ENCODE measurements around the gene CEP72.
A peak's percentile ranks its signal among the peaks of the same experiment; 100 is the strongest.
"Not testable (repeated sequence)": the region's sequence is repeated elsewhere in the genome, so short reads cannot be mapped to it uniquely, and the experiment has no call there.

Gene CEP72

DNA sequence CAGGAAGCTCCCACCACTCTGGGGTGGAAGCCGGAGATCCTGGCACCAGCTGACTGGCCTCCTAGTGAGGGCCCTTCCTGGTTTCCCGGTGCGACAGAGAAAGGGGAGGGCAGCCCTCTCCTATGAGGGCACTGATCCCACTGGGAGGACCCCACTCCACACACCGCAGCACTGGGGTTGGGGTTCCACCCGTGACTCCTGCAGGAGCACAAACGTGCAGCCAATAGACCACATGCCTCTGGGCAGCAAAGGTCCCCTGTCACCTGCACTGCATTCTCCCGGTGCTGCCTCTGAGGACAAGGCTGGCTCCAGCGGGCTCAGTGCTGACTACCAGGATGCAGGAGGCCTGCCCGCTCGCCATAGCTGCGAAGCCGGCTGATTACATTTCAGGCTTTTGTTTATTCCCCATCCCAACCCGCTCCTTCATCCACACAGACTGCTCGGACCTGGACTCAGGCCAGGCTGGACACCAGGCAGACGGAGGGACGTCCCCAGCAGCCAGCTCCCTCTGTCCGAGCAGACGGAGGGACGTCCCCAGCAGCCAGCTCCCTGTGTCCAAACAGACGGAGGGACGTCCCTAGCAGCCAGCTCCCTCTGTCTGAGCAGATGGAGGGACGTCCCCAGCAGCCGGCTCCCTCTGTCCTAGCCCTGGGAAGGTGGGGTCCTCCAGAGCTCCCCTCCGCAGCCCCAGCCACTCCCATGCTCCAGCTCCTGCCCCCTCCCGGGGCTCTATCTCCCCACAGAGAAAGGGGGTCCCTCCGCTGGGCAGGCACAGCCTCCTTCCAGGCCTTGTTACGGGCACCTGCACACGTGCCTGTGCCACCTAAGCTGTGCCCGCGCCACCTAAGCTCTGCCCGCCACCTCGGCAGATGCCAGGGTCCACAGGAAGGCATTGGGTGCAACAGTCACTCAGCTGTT lies 8.8 kb upstream of the CEP72 start:
- Histone ChIP-seq H3K27ac (replicated peaks; ENCODE audit: low read length) (no peak overlapping the region), H3K9me3 (replicated peaks in 1 of 2; ENCODE audit: control insufficient read depth in 2 of 2, insufficient read depth in 1 of 2, low read depth in 1 of 2, low read length in 2 of 2) (no peaks in the 10 kb centered on the region), H3K9ac (ENCODE audit: low read depth, low read length, poor library complexity) (no peak overlapping the region), H2AFZ (ENCODE audit: low read length) (no peak overlapping the region), H3K36me3 (replicated peaks in 1 of 2; ENCODE audit: control insufficient read depth in 2 of 2, insufficient read depth in 2 of 2, low read length in 2 of 2) (peaks cover 0 to 2% of the 10 kb centered on the region in 2 donors), H2BK12ac (ENCODE audit: low read length) (no peak overlapping the region), H3K23ac (ENCODE audit: low read depth, low read length, poor library complexity) (peak overlapping the region; percentile 50), H2BK15ac (ENCODE audit: low read length) (no peak overlapping the region), H3K4me1 (ENCODE audit: control insufficient read depth in 2 of 2, insufficient read depth in 1 of 2, low read depth in 1 of 2, low read length in 2 of 2) (no peaks in the 10 kb centered on the region), H3K4me3 (ENCODE audit: low read length in 2 of 2) (peak overlapping the region in 1 of 2 donors; percentile 5), H3K4ac (ENCODE audit: low read length) (no peak overlapping the region), H2BK120ac (ENCODE audit: low read depth, low read length) (peak overlapping the region; percentile 48), H4K91ac (ENCODE audit: low read depth, low read length, poor library complexity) (no peak overlapping the region), H3K14ac (ENCODE audit: low read length) (no peak overlapping the region), H3K18ac (ENCODE audit: low read length) (peak overlapping the region; percentile 62), H3K79me1 (ENCODE audit: low read depth, low read length) (no peaks in the 10 kb centered on the region), H3K27me3 (ENCODE audit: control insufficient read depth in 3 of 3, insufficient read depth in 3 of 3, low read depth in 1 of 3, low read length in 3 of 3) (peaks cover 0 to 12% (median 0%) of the 10 kb centered on the region in 3 experiments), H2BK5ac (ENCODE audit: low read length) (no peak overlapping the region), H3K4me2 (ENCODE audit: insufficient read depth, low read length, poor library complexity, severe bottlenecking) (no peak overlapping the region), H2AK5ac (ENCODE audit: low read depth, low read length) (peak overlapping the region; percentile 49), H4K8ac (ENCODE audit: low read depth, low read length) (no peak overlapping the region)
- WGBS, 2 donors (ENCODE audit: extremely low coverage in 2 of 2, insufficient read length in 2 of 2, insufficient replicate concordance in 1 of 2): no CpG with 5 or more reads among the region's 32 CpGs
- no peak for DNase-seq (ENCODE audit: low spot score)

DNA sequence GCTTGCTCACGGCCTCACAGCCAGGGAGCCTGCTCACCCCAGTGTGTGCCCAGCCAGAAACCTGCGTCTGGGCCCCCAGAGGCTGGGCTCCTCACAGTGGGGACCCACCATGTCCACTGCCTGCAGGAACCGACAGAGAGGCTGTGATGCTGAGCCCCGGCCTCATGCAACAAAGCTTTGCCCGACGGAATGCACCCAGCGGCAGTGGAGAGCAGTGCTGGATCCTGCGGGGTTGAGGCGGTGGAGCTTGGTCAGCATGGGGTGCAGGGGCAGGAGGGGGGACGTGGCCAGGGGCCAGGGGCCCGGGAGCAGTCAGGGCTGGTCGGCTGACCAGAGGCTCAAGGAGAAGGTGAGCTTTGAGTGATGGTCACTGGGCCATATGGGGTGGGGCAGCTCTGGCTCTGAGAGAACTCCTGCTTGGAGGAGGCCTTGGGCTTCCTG lies 7.7 kb upstream of the CEP72 start:
- Histone ChIP-seq H4K8ac (ENCODE audit: low read depth, low read length) (no peak overlapping the region), H3K14ac (ENCODE audit: low read length) (no peak overlapping the region), H2AK5ac (ENCODE audit: low read depth, low read length) (peak overlapping the region; percentile 1), H2AFZ (ENCODE audit: low read length) (no peak overlapping the region), H2BK15ac (ENCODE audit: low read length) (no peak overlapping the region), H3K4me2 (ENCODE audit: insufficient read depth, low read length, poor library complexity, severe bottlenecking) (no peak overlapping the region), H3K4me1 (ENCODE audit: control insufficient read depth in 2 of 2, insufficient read depth in 1 of 2, low read depth in 1 of 2, low read length in 2 of 2) (no peaks in the 10 kb centered on the region), H3K18ac (ENCODE audit: low read length) (peak overlapping the region; percentile 46), H3K4me3 (ENCODE audit: low read length in 2 of 2) (no peak overlapping the region), H2BK5ac (ENCODE audit: low read length) (no peak overlapping the region), H3K9ac (ENCODE audit: low read depth, low read length, poor library complexity) (no peak overlapping the region), H2BK12ac (ENCODE audit: low read length) (no peak overlapping the region), H3K4ac (ENCODE audit: low read length) (no peak overlapping the region), H4K91ac (ENCODE audit: low read depth, low read length, poor library complexity) (no peak overlapping the region), H3K9me3 (replicated peaks in 1 of 2; ENCODE audit: control insufficient read depth in 2 of 2, insufficient read depth in 1 of 2, low read depth in 1 of 2, low read length in 2 of 2) (no peaks in the 10 kb centered on the region), H3K27ac (replicated peaks; ENCODE audit: low read length) (no peak overlapping the region), H3K36me3 (replicated peaks in 1 of 2; ENCODE audit: control insufficient read depth in 2 of 2, insufficient read depth in 2 of 2, low read length in 2 of 2) (peaks cover 0 to 2% of the 10 kb centered on the region in 2 donors), H2BK120ac (ENCODE audit: low read depth, low read length) (no peak overlapping the region), H3K27me3 (ENCODE audit: control insufficient read depth in 3 of 3, insufficient read depth in 3 of 3, low read depth in 1 of 3, low read length in 3 of 3) (peaks cover 0 to 7% (median 0%) of the 10 kb centered on the region in 3 experiments), H3K79me1 (ENCODE audit: low read depth, low read length) (no peaks in the 10 kb centered on the region), H3K23ac (ENCODE audit: low read depth, low read length, poor library complexity) (no peak overlapping the region)
- WGBS, 2 donors (ENCODE audit: extremely low coverage in 2 of 2, insufficient read length in 2 of 2, insufficient replicate concordance in 1 of 2): no CpG with 5 or more reads among the region's 12 CpGs
- no peak for DNase-seq (ENCODE audit: low spot score)

GRCh38 chr5:605090-605489 lies 7.0 kb upstream of the CEP72 start:
- not testable (repeated sequence) for H4K8ac ChIP-seq (ENCODE audit: low read depth, low read length); H3K4me3 ChIP-seq (ENCODE audit: low read length in 2 of 2)

GRCh38 chr5:606061-606460 lies 6.1 kb upstream of the CEP72 start:
- Histone ChIP-seq H3K23ac (ENCODE audit: low read depth, low read length, poor library complexity) (peak overlapping the region; percentile 91), H3K36me3 (replicated peaks in 1 of 2; ENCODE audit: control insufficient read depth in 2 of 2, insufficient read depth in 2 of 2, low read length in 2 of 2) (peaks cover 0 to 2% of the 10 kb centered on the region in 2 donors), H2AK5ac (ENCODE audit: low read depth, low read length) (peak overlapping the region; percentile 60), H4K8ac (ENCODE audit: low read depth, low read length) (peak overlapping the region; percentile 82), H2BK12ac (ENCODE audit: low read length) (no peak overlapping the region), H3K18ac (ENCODE audit: low read length) (no peak overlapping the region), H3K27ac (replicated peaks; ENCODE audit: low read length) (no peak overlapping the region), H2BK120ac (ENCODE audit: low read depth, low read length) (no peak overlapping the region), H2BK5ac (ENCODE audit: low read length) (no peak overlapping the region), H3K4me2 (ENCODE audit: insufficient read depth, low read length, poor library complexity, severe bottlenecking) (no peak overlapping the region), H3K4ac (ENCODE audit: low read length) (no peak overlapping the region), H3K14ac (ENCODE audit: low read length) (no peak overlapping the region), H3K9ac (ENCODE audit: low read depth, low read length, poor library complexity) (no peak overlapping the region), H3K27me3 (ENCODE audit: control insufficient read depth in 3 of 3, insufficient read depth in 3 of 3, low read depth in 1 of 3, low read length in 3 of 3) (peaks cover 0 to 2% (median 0%) of the 10 kb centered on the region in 3 experiments), H2BK15ac (ENCODE audit: low read length) (peak overlapping the region; percentile 1), H3K4me1 (ENCODE audit: control insufficient read depth in 2 of 2, insufficient read depth in 1 of 2, low read depth in 1 of 2, low read length in 2 of 2) (peaks cover 0 to 4% of the 10 kb centered on the region in 2 donors), H4K91ac (ENCODE audit: low read depth, low read length, poor library complexity) (no peak overlapping the region), H3K79me1 (ENCODE audit: low read depth, low read length) (no peaks in the 10 kb centered on the region), H3K9me3 (replicated peaks in 1 of 2; ENCODE audit: control insufficient read depth in 2 of 2, insufficient read depth in 1 of 2, low read depth in 1 of 2, low read length in 2 of 2) (peaks cover 0 to 2% of the 10 kb centered on the region in 2 donors), H2AFZ (ENCODE audit: low read length) (no peak overlapping the region), H3K4me3 (ENCODE audit: low read length in 2 of 2) (no peak overlapping the region)
- WGBS, 2 donors (ENCODE audit: extremely low coverage in 2 of 2, insufficient read length in 2 of 2, insufficient replicate concordance in 1 of 2): no CpG with 5 or more reads among the region's 8 CpGs
- DNase-seq (ENCODE audit: low spot score): no peak

More at GRCh38 chr5:605090-605489, 7.0 kb upstream of the CEP72 start:
- H2AFZ ChIP-seq (ENCODE audit: low read length); H3K14ac ChIP-seq (ENCODE audit: low read length); H3K27me3 ChIP-seq (ENCODE audit: control insufficient read depth in 3 of 3, insufficient read depth in 3 of 3, low read depth in 1 of 3, low read length in 3 of 3); H3K79me1 ChIP-seq (ENCODE audit: low read depth, low read length); H3K23ac ChIP-seq (ENCODE audit: low read depth, low read length, poor library complexity); H3K4ac ChIP-seq (ENCODE audit: low read length); H2BK120ac ChIP-seq (ENCODE audit: low read depth, low read length); H2BK5ac ChIP-seq (ENCODE audit: low read length); H2AK5ac ChIP-seq (ENCODE audit: low read depth, low read length); H4K91ac ChIP-seq (ENCODE audit: low read depth, low read length, poor library complexity); H3K36me3 ChIP-seq (replicated peaks in 1 of 2; ENCODE audit: control insufficient read depth in 2 of 2, insufficient read depth in 2 of 2, low read length in 2 of 2); H3K4me2 ChIP-seq (ENCODE audit: insufficient read depth, low read length, poor library complexity, severe bottlenecking); H3K18ac ChIP-seq (ENCODE audit: low read length); H3K4me1 ChIP-seq (ENCODE audit: control insufficient read depth in 2 of 2, insufficient read depth in 1 of 2, low read depth in 1 of 2, low read length in 2 of 2); H3K9me3 ChIP-seq (replicated peaks in 1 of 2; ENCODE audit: control insufficient read depth in 2 of 2, insufficient read depth in 1 of 2, low read depth in 1 of 2, low read length in 2 of 2); H3K27ac ChIP-seq (replicated peaks; ENCODE audit: low read length); H2BK15ac ChIP-seq (ENCODE audit: low read length); H2BK12ac ChIP-seq (ENCODE audit: low read length); H3K9ac ChIP-seq (ENCODE audit: low read depth, low read length, poor library complexity); DNase-seq (ENCODE audit: low spot score): not testable (repeated sequence)
- no CpG with 5 or more reads among the region's 6 CpGs for WGBS, 2 donors (ENCODE audit: extremely low coverage in 2 of 2, insufficient read length in 2 of 2, insufficient replicate concordance in 1 of 2)
